Heart left ventricle (tissue), 16 donors: ENCODE data around the gene MEA1. TPM values are rescaled to one million over a fixed set of nuclear protein-coding genes. Genes with fewer than 3 reads are reported as not detected.

Source experiments
- ATAC-seq, 4 donors: fragments of 200-7000 bp; cut with Tn5 transposase; one replicate each; pipeline ENCODE4 v1.9.1; 2020 to 2022; ENCODE audit warnings: moderate library complexity in 4 of 4, mild to moderate bottlenecking in 3 of 4, moderate number of reproducible peaks in 1 of 4
- DNase-seq, 5 donors: peaks; one replicate each; pipeline ENCODE4 v3.0.0-alpha.2; 2020
- H3K27ac ChIP-seq, 12 donors: fragments of 200-600 bp; sonication (generic) in 4 of 12; one replicate each; pipeline versions ENCODE4 v1.5.0 to v1.8.0; 2016 to 2022; ENCODE audit warnings: mild to moderate bottlenecking in 2 of 12
- H3K27me3 ChIP-seq, 9 donors: fragments of 200-600 bp; sonication (generic) in 2 of 9; one replicate each; pipeline versions ENCODE4 v1.5.1 to v1.8.0; 2016 to 2022; ENCODE audit warnings: mild to moderate bottlenecking in 3 of 9
- H3K36me3 ChIP-seq, 9 donors: fragments of 200-600 bp; sonication (generic) in 2 of 9; one replicate each; pipeline versions ENCODE4 v1.5.0 to v1.8.0; 2018 to 2022; ENCODE audit warnings: mild to moderate bottlenecking in 2 of 9
- H3K4me1 ChIP-seq, 12 donors: fragments of 200-600 bp; sonication (generic) in 4 of 12; one replicate each; pipeline versions ENCODE4 v1.5.0 to v1.8.0; 2016 to 2022; ENCODE audit warnings: mild to moderate bottlenecking in 3 of 12
- H3K4me3 ChIP-seq, 12 donors: fragments of 200-600 bp; sonication (generic) in 4 of 12; one replicate each; pipeline versions ENCODE4 v1.5.0 to v1.8.0; 2017 to 2022; ENCODE audit warnings: mild to moderate bottlenecking in 9 of 12, moderate library complexity in 4 of 12
- H3K9me3 ChIP-seq, 12 donors: fragments of 200-600 bp; sonication (generic) in 4 of 12; one replicate each; pipeline versions ENCODE4 v1.5.0 to v1.8.0; 2016 to 2022; ENCODE audit warnings: mild to moderate bottlenecking in 1 of 12
- POLR2A ChIP-seq, 2 donors: fragments of 450-650 bp; IDR thresholded peaks; one replicate each; pipeline ENCODE4 v1.6.1; 2017; ENCODE audit warnings: antibody characterized with exemption in 2 of 2, mild to moderate bottlenecking in 2 of 2, moderate library complexity in 2 of 2
- WGBS, 4 donors: extraction: QIAGEN DNeasy Blood & Tissue Kit in 2 of 4; methylation state at CpG; one replicate each; pipeline versions ENCODE4 v1.1.5 to v1.1.7; 2013 to 2018; 5-methylcytosine and 5-hydroxymethylcytosine counted together
- intact Hi-C, 10 donors: fragments of 100-400 bp; cut with DNase I; formaldehyde crosslinking; loops; one replicate each; pipeline versions ENCODE4 v1.11.1 to v1.14.2; 2022
- polyA plus RNA-seq, 2 donors: library from polyadenylated mRNA; stranded (reverse); fragments of 200-250 nt; gene quantifications; one replicate each; pipeline ENCODE4 v1.2.3, GENCODE V29; 2013
- total RNA-seq, 9 donors: library from RNA; depleted of rRNA in 2 of 9; stranded (reverse); fragments of >200 nt in 2 of 9; fragmentation: NEBNext Ultra II Directional in 3 of 9; extraction: Animal tissue kit (Norgen Biotek cat#: 25700) in 3 of 9; gene quantifications; one replicate each; pipeline versions ENCODE4 v1.1.0 to v1.2.4, GENCODE V29; 2016 to 2023
- TF ChIP-seq, protein P1 (sequence below), 12 donors: fragments of 200-600 bp; sonication (generic) in 4 of 12; IDR thresholded peaks; one replicate each; pipeline versions ENCODE4 v1.5.0 to v1.8.0; 2018 to 2022; ENCODE audit warnings: antibody characterized with exemption in 12 of 12, mild to moderate bottlenecking in 5 of 12
- donor health status: ischemic (EF 13 %, LVEDD 7.1; RV severe dilation, severe dysfunction).
- donor health status: healthy with polysubstance abuse.
- donor health status: DM: no; HTN: yes; CAD: no.
- donor health status: DM: no; HTN: no; CAD: no.
- donor health status: ischemic (EF 25% LVEDD 6.9; RV normal size, moderate dysfunction).
- donor health status: ischemic (EF 25% LVEDD 5.7; RV mildly dilated, moderate dysfunction).
- donor health status: healthy.
- donor health status: DM: yes; HTN: yes; CAD: no.
- donor health status: ischemic (EF 35%, LVEDD 5.7; RV mildly dilated, moderate dysfunction).
- donor health status: nonischemic (EF 11% LVEDD 7.7; RV severe dilation, severe dysfunction).
- donor health status: DM: yes; HTN: yes; CAD: no.
- donor health status: PGD.
- donor health status: ischemic (EF 29% LVEDD 5.4; RV normal size, mild dysfunction).
- donor health status: nonischemic (EF 23%, LVEDD 6.1; RV moderate dilation, normal function).

Gene MEA1
- total and polyA plus RNA-seq, 11 donors = 24.5 to 56.7 (median 32.4) TPM

GRCh38 chr6:42981836-42982235 lies 31.9 kb downstream of the MEA1 start:
- Histone ChIP-seq H3K4me3 (no peak overlapping the region), H3K36me3 (peaks cover 0 to 4% (median 0%) of the 10 kb centered on the region in 9 donors), H3K27me3 (no peaks in the 10 kb centered on the region), H3K4me1 (peaks cover 1 to 53% (median 44%) of the 10 kb centered on the region in 12 donors), H3K27ac (no peak overlapping the region), H3K9me3 (no peaks in the 10 kb centered on the region)
- DNase-seq (no peak), ATAC-seq (no peak)
- WGBS, 4 donors = 74 to 86% (median 80%) methylated on average over 5 of the region's 5 CpGs
- intact Hi-C loops = loop anchor here in 3 of 10 donors (5.0 to 10.0 kb wide), 3 partner anchors 55 to 200 kb away; partner anchors contain the start of genes BICRAL (in 1 of the 3) and CNPY3 (in 1 of the 3)
- TF ChIP-seq, protein P1, sequence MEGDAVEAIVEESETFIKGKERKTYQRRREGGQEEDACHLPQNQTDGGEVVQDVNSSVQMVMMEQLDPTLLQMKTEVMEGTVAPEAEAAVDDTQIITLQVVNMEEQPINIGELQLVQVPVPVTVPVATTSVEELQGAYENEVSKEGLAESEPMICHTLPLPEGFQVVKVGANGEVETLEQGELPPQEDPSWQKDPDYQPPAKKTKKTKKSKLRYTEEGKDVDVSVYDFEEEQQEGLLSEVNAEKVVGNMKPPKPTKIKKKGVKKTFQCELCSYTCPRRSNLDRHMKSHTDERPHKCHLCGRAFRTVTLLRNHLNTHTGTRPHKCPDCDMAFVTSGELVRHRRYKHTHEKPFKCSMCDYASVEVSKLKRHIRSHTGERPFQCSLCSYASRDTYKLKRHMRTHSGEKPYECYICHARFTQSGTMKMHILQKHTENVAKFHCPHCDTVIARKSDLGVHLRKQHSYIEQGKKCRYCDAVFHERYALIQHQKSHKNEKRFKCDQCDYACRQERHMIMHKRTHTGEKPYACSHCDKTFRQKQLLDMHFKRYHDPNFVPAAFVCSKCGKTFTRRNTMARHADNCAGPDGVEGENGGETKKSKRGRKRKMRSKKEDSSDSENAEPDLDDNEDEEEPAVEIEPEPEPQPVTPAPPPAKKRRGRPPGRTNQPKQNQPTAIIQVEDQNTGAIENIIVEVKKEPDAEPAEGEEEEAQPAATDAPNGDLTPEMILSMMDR (IDR thresholded peaks at IDR 0.05) = no peak
- no peak for TF ChIP-seq POLR2A (IDR thresholded peaks at IDR 0.05)

DNA sequence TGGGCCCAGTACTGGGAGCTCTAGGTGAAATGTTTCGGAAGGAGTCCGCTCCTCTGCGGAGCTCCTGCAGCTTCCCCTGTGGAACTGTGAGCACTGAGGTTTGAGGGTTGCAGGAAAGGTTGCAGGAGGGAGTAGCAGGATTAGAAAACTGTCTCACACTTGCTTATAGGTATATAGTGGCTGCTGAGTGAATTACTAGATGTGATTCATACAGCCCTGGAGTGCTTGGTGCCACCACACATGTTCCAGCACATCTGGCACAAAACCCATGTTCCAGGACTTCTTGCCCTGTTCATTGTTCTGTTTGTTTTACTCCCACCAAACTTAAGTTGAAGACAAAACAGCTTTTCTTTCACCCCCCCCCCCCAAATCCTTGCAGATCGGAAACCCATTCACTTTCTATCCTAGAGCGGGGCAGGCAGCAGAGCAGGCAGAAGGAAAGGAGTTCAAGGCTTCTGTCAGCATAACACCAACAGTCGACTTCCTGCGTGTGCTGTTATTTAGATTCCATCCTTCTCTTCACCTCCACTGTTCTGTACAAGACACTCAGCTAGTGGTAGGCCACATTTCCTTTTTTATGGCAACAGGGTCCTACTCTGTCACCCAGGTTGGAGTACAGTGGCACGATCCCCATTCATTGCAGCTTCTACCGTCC lies 34.1 kb downstream of the MEA1 start:
- WGBS, 4 donors = 37 to 46% (median 39%) methylated on average over 9 of the region's 9 CpGs
- peaks cover 0 to 5% (median 0%) of the 10 kb centered on the region in 9 donors for H3K36me3 ChIP-seq
- H3K4me1 ChIP-seq = peaks cover 0 to 41% (median 28%) of the 10 kb centered on the region in 12 donors
- TF ChIP-seq, protein P1 (IDR thresholded peaks at IDR 0.05) = no peak
- no peak for TF ChIP-seq POLR2A (IDR thresholded peaks at IDR 0.05)
- no peak for DNase-seq
- no peaks in the 10 kb centered on the region for H3K27me3 ChIP-seq
- peak in 2 of 4 donors; percentile 3 to 4 for ATAC-seq
- peak overlapping the region; percentile 27 to 95 (median 91) for H3K27ac ChIP-seq
- peak overlapping the region; percentile 61 to 99 (median 88) for H3K4me3 ChIP-seq
- intact Hi-C loops = loop anchor here in 6 of 10 donors (2.0 to 10.0 kb wide), 5 partner anchors 33 to 197 kb away; partner anchors contain the start of genes CNPY3 (in 3 of the 6), MEA1 (in 2 of the 6), BICRAL (in 1 of the 6) and KLHDC3 (in 1 of the 6)
- H3K9me3 ChIP-seq = no peaks in the 10 kb centered on the region

DNA sequence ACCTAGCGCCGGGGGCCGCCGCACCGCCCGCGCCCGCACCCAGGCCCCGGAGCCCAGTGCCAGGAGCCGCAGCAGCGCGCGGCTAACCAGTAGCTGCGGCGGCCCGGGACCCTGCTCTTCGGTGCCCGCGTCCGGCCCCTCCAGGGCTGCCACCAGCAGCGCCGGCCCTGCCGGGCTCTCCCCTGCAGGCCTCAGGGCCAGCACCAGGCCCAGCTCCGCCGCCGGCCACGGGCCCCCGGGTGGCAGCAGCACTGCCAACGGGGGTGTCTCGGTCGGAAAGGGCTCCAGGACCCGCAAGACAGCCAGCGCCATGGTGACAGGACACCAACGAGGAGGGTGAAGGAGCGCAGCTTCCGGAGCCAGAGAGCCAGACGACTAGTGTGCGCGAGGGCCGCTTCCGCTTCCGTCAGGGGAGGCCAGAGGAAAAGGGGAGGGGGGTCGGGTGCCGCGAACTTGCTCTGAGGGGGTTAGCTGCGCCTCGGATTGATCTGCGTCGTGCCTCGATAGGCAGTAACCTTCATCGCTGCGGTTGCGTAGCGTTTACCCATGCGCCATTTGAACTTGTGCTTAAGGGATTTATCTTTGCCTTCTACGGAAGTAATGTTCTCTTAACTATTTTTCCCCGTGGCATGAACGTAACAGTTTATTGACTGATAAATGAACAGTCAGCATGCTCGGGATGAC lies 34.8 kb downstream of the MEA1 start, which contains the start of gene PEX6:
Gene PEX6, minus strand, starts transcription at position 343 of the 684 bp plus-strand sequence. Its CDS starts 31 bp downstream, at position 312.
- TF ChIP-seq, protein P1 (IDR thresholded peaks at IDR 0.05) = no peak
- peak in 1 of 2 donors; percentile 52 for TF ChIP-seq POLR2A (IDR thresholded peaks at IDR 0.05)
- Histone ChIP-seq H3K4me1 (peaks cover 0 to 41% (median 28%) of the 10 kb centered on the region in 12 donors), H3K27ac (peak within 1 kb of the TSS; percentile 27 to 95 (median 91)), H3K27me3 (no peaks in the 10 kb centered on the region), H3K4me3 (peak within 1 kb of the TSS; percentile 61 to 99 (median 88)), H3K36me3 (peaks cover 0 to 9% (median 2%) of the 10 kb centered on the region in 9 donors), H3K9me3 (no peaks in the 10 kb centered on the region)
- DNase-seq (peak; percentile 90 to 96 (median 94)), ATAC-seq (peak; percentile 93 to 97 (median 96))
- intact Hi-C loops = loop anchor here in 4 of 10 donors (2.0 to 10.0 kb wide), 4 partner anchors 33 to 74 kb away; partner anchors contain the start of genes CNPY3 (in 2 of the 4), MEA1 (in 2 of the 4) and KLHDC3 (in 1 of the 4)
- WGBS, 4 donors = 0% methylated on average over 31 to 59 of the region's 59 CpGs
